NT2/D1 (cell line): Measurements from ENCODE around the gene SSTR1.

Source experiments
- DNase-seq: peaks from one replicate; pipeline ENCODE4 v3.0.0-alpha.2; 2011; ENCODE audit warnings: low read depth, low spot score
- H3K27me3 ChIP-seq: 2 replicates; pipeline ENCODE4 v1.6.0; 2011; ENCODE audit warnings: mild to moderate bottlenecking; ENCODE audit not compliant: insufficient read length, insufficient read depth
- H3K36me3 ChIP-seq: 2 replicates; pipeline ENCODE4 v1.6.1; 2011; ENCODE audit warnings: mild to moderate bottlenecking, low read length, mixed read lengths; ENCODE audit not compliant: insufficient read depth, insufficient read length
- H3K4me1 ChIP-seq: 2 replicates; pipeline ENCODE4 v1.5.1; 2011; ENCODE audit not compliant: insufficient read depth, insufficient read length
- H3K4me3 ChIP-seq: 2 replicates; pipeline ENCODE4 v1.5.1; 2011; ENCODE audit warnings: low read depth; ENCODE audit not compliant: insufficient read length
- H3K9ac ChIP-seq: 2 replicates; pipeline ENCODE4 v1.6.0; 2011; ENCODE audit warnings: low read depth; ENCODE audit not compliant: insufficient read length
- H3K9me3 ChIP-seq: 2 replicates; pipeline ENCODE4 v1.5.1; 2011; ENCODE audit warnings: mild to moderate bottlenecking, low read length; ENCODE audit not compliant: insufficient read depth
- SUZ12 ChIP-seq: IDR thresholded peaks from 2 replicates; pipeline ENCODE4 v1.6.1; 2011; ENCODE audit not compliant: insufficient read length, insufficient read depth; ENCODE audit errors: extremely low read depth
- YY1 ChIP-seq: IDR thresholded peaks from 2 replicates; pipeline ENCODE4 v1.6.1; 2011; ENCODE audit not compliant: insufficient read length, insufficient read depth
- ZNF274 ChIP-seq: IDR thresholded peaks from 2 replicates; pipeline ENCODE4 v1.6.1; 2011; ENCODE audit warnings: mild to moderate bottlenecking, low read depth, low read length

SSTR1 gene

GRCh38 chr14:38207736-38208617 lies at the start of gene SSTR1:
Gene SSTR1, plus strand, starts transcription at chr14:38207904. Its CDS starts 1,486 bp downstream, at chr14:38209390.
- H3K9me3 ChIP-seq, result peaks cover 7% of the 10 kb centered on the region; the same call in 1 of the 2 replicates
- no peak within 1 kb of the TSS for H3K9ac ChIP-seq
- no peak within 1 kb of the TSS for H3K4me3 ChIP-seq
- DNase-seq, result no peak
- no peaks in the 10 kb centered on the region for H3K4me1 ChIP-seq
- H3K36me3 ChIP-seq, result no peaks in the 10 kb centered on the region
- peaks cover 6% of the 10 kb centered on the region for H3K27me3 ChIP-seq
- TF ChIP-seq YY1 (no peak), SUZ12 (no peak), ZNF274 (no peak)

GRCh38 chr14:38158468-38158867 lies 49.2 kb upstream of the SSTR1 start:
- no peak overlapping the region for H3K9ac ChIP-seq
- no peaks in the 10 kb centered on the region for H3K4me1 ChIP-seq
- no peaks in the 10 kb centered on the region for H3K36me3 ChIP-seq
- H3K27me3 ChIP-seq, result no peaks in the 10 kb centered on the region
- no peak overlapping the region for H3K4me3 ChIP-seq
- no peak for TF ChIP-seq ZNF274
- DNase-seq, result no peak
- no peaks in the 10 kb centered on the region for H3K9me3 ChIP-seq

GRCh38 chr14:38168416-38168815 lies 39.3 kb upstream of the SSTR1 start:
- Histone ChIP-seq H3K27me3 (no peaks in the 10 kb centered on the region), H3K4me1 (no peaks in the 10 kb centered on the region), H3K9ac (no peak overlapping the region), H3K36me3 (no peaks in the 10 kb centered on the region), H3K9me3 (no peaks in the 10 kb centered on the region), H3K4me3 (no peak overlapping the region)
- TF ChIP-seq ZNF274 (no peak), YY1 (no peak), SUZ12 (no peak)
- no peak for DNase-seq

GRCh38 chr14:38171197-38171596 lies 36.5 kb upstream of the SSTR1 start:
- H3K4me1 ChIP-seq, result no peaks in the 10 kb centered on the region
- H3K4me3 ChIP-seq, result no peak overlapping the region
- DNase-seq, result no peak
- no peak for TF ChIP-seq SUZ12
- no peak for TF ChIP-seq YY1
- no peak for TF ChIP-seq ZNF274
- no peaks in the 10 kb centered on the region for H3K27me3 ChIP-seq
- no peaks in the 10 kb centered on the region for H3K9me3 ChIP-seq
- no peaks in the 10 kb centered on the region for H3K36me3 ChIP-seq
- H3K9ac ChIP-seq, result no peak overlapping the region

GRCh38 chr14:38174711-38175110 lies 33.0 kb upstream of the SSTR1 start:
- Histone ChIP-seq H3K9me3 (peaks cover 10% of the 10 kb centered on the region), H3K4me3 (no peak overlapping the region), H3K4me1 (no peaks in the 10 kb centered on the region), H3K9ac (no peak overlapping the region), H3K36me3 (no peaks in the 10 kb centered on the region), H3K27me3 (no peaks in the 10 kb centered on the region)
- DNase-seq, result no peak
- TF ChIP-seq YY1 (no peak), SUZ12 (no peak), ZNF274 (no peak)

GRCh38 chr14:38175658-38176057 lies 32.0 kb upstream of the SSTR1 start:
- no peak overlapping the region for H3K4me3 ChIP-seq
- no peaks in the 10 kb centered on the region for H3K4me1 ChIP-seq
- no peak for DNase-seq
- H3K27me3 ChIP-seq, result no peaks in the 10 kb centered on the region
- no peak for TF ChIP-seq SUZ12
- H3K9ac ChIP-seq, result no peak overlapping the region
- peaks cover 11% of the 10 kb centered on the region for H3K9me3 ChIP-seq
- no peaks in the 10 kb centered on the region for H3K36me3 ChIP-seq

- H3K36me3 ChIP-seq, result no peaks in the 10 kb centered on the region
- peaks cover 11% of the 10 kb centered on the region for H3K9me3 ChIP-seq
- DNase-seq, result no peak
Observed at GRCh38 chr14:38176379-38176778, 31.3 kb upstream of the SSTR1 start.

More at GRCh38 chr14:38176379-38176778, 31.3 kb upstream of the SSTR1 start:
- no peaks in the 10 kb centered on the region for H3K4me1 ChIP-seq
- no peaks in the 10 kb centered on the region for H3K27me3 ChIP-seq
- TF ChIP-seq ZNF274 (no peak), YY1 (no peak)
- no peak overlapping the region for H3K4me3 ChIP-seq
- no peak overlapping the region for H3K9ac ChIP-seq
